Measurements from ENCODE around the gene PKD2. TPM values are rescaled to one million over a fixed set of nuclear protein-coding genes. Genes with fewer than 3 reads are reported as not detected.

Gene PKD2
- total RNA-seq, 1 experiment from 2014 or later, result 38.4 TPM

DNA sequence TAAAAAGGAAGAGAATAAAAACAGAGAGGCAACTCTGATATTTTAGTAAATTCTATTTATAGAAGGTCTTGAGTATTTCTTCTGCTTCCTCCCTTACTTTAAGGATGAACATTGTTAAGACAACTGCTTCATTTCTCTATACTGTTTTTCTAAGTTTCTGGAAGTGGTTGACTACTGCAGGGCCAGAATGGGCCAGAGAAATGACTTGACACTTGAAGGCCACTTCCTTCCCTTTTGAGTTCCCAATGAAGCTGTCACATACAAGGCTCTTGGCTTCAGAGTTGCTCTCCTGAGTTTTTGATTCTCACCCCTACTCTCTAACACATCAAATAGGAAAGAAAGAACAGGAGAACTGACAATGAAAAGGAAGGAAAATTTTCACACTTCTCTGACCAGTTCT, 37.6 kb downstream of the PKD2 start:
- H2BK15ac ChIP-seq (ENCODE audit: low read depth, low read length), result no peak overlapping the region
- no peaks in the 10 kb centered on the region for H3K79me2 ChIP-seq (ENCODE audit: insufficient read depth, low read length)
- Mint-ChIP-seq H3K4me1 (no peaks in the 10 kb centered on the region), H3K4me3 (no peak overlapping the region), H3K27ac (no peak overlapping the region), H3K36me3 (ENCODE audit: insufficient read depth in 1 of 3, low read depth in 3 of 3) (peaks cover 12 to 59% (median 50%) of the 10 kb centered on the region in 3 experiments; a peak in 6 of 7 replicates), H3K9me3 (no peaks in the 10 kb centered on the region), H3K27me3 (ENCODE audit: low read depth) (no peaks in the 10 kb centered on the region)
- H2BK12ac ChIP-seq (ENCODE audit: insufficient read length, low read depth, low read length), result no peak overlapping the region
- no peak overlapping the region for H4K91ac ChIP-seq (ENCODE audit: insufficient read length, low read depth, low read length)
- H2BK20ac ChIP-seq (ENCODE audit: low read depth, low read length, poor library complexity, severe bottlenecking), result no peak overlapping the region
- no peak overlapping the region for H2AFZ ChIP-seq (ENCODE audit: low read length)
- no peak overlapping the region for H3K9ac ChIP-seq (ENCODE audit: extremely low read depth, insufficient read length, low read length)
- H2BK5ac ChIP-seq (ENCODE audit: insufficient read length, low read length), result no peak overlapping the region
- no peak overlapping the region for H3K18ac ChIP-seq (ENCODE audit: insufficient read length, low read depth, low read length)
- no peak for DNase-seq
- no peaks in the 10 kb centered on the region for H3K79me1 ChIP-seq (ENCODE audit: insufficient read depth, low read depth, low read length, poor library complexity, severe bottlenecking)
- H3K23ac ChIP-seq (ENCODE audit: insufficient read length, low read depth, low read length), result no peak overlapping the region
- no peaks in the 10 kb centered on the region for H4K20me1 ChIP-seq (ENCODE audit: control insufficient read depth, insufficient read depth, insufficient read length)
- no peak overlapping the region for H3K14ac ChIP-seq (ENCODE audit: insufficient read depth, low read length)
- H3K4me1 ChIP-seq (ENCODE audit: insufficient read depth, low read length), result no peaks in the 10 kb centered on the region
- H3K4me2 ChIP-seq (ENCODE audit: insufficient read depth, insufficient read length, low read length), result no peak overlapping the region
- no peak overlapping the region for H3K56ac ChIP-seq (ENCODE audit: insufficient read length, low read depth, low read length)
- no peaks in the 10 kb centered on the region for H3K9me3 ChIP-seq (ENCODE audit: control insufficient read depth, low read depth, low read length)
- no peak overlapping the region for H4K8ac ChIP-seq (replicated peaks; ENCODE audit: insufficient read length, low read depth, low read length)
- no peak overlapping the region for H2BK120ac ChIP-seq (ENCODE audit: low read depth, low read length, poor library complexity, severe bottlenecking)
- no peak overlapping the region for H3K4ac ChIP-seq (ENCODE audit: low read depth, low read length)
- H2AK5ac ChIP-seq (ENCODE audit: insufficient read length, low read length), result no peak overlapping the region
- H3K27ac ChIP-seq (ENCODE audit: insufficient read length, low read depth, low read length), result no peak overlapping the region
- TF ChIP-seq, protein P1, sequence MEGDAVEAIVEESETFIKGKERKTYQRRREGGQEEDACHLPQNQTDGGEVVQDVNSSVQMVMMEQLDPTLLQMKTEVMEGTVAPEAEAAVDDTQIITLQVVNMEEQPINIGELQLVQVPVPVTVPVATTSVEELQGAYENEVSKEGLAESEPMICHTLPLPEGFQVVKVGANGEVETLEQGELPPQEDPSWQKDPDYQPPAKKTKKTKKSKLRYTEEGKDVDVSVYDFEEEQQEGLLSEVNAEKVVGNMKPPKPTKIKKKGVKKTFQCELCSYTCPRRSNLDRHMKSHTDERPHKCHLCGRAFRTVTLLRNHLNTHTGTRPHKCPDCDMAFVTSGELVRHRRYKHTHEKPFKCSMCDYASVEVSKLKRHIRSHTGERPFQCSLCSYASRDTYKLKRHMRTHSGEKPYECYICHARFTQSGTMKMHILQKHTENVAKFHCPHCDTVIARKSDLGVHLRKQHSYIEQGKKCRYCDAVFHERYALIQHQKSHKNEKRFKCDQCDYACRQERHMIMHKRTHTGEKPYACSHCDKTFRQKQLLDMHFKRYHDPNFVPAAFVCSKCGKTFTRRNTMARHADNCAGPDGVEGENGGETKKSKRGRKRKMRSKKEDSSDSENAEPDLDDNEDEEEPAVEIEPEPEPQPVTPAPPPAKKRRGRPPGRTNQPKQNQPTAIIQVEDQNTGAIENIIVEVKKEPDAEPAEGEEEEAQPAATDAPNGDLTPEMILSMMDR (conservative IDR thresholded peaks at IDR 0.05), result no peak
- no peak overlapping the region for H4K5ac ChIP-seq (ENCODE audit: insufficient read length, low read depth, low read length)
- H3K27me3 ChIP-seq (ENCODE audit: insufficient read depth, low read length), result no peaks in the 10 kb centered on the region
- H3T11ph ChIP-seq (ENCODE audit: low read length), result no peak overlapping the region
- H3K23me2 ChIP-seq (ENCODE audit: insufficient read length, low read depth, low read length, poor library complexity, severe bottlenecking), result no peaks in the 10 kb centered on the region
